ENCODE measurements around the gene CPT1B. TPM values are rescaled to one million over a fixed set of nuclear protein-coding genes. Genes with fewer than 3 reads are reported as not detected.

The CPT1B gene
- total RNA-seq, 4 donors from 2014 or later: 0.51 to 10.4 (median 7.2) TPM; not detected in 1

DNA sequence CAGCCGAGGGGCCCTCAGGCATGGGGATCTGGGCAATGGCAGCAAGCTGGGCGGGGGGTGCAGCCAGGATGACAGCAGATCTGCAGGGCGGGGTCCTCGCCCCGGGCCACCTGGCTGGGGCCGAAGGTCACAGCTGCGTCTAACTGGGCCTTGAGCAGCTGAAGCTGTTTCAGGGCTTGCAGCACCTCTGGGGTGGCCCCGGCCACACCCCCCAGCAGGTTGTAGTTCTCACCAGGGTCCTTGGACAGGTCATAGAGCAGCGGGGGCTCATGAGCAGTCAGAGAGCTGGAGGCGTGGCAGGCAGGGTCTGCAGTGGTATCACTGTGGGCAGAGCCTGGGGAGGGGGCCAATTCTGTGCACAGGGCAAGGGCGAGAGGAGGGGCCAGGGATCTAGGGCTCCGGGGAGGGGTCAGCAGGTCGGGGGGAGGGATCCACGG is 46.9 kb upstream of the CPT1B start:
- no peak overlapping the region for H3K4me3 ChIP-seq
- H3K36me3 ChIP-seq: no peaks in the 10 kb centered on the region
- no peak overlapping the region for H3K27ac ChIP-seq
- no peaks in the 10 kb centered on the region for H3K9me3 ChIP-seq
- H3K4me1 ChIP-seq: peaks cover 3 to 11% of the 10 kb centered on the region in 2 donors
- DNase-seq: no peak
- intact Hi-C loops (cut with DNase I; ENCODE audit: low total_unique reads): no loop called here
- no peaks in the 10 kb centered on the region for H3K27me3 ChIP-seq
- no peak for TF ChIP-seq POLR2A (IDR thresholded peaks at IDR 0.05)
- TF ChIP-seq, protein P1, sequence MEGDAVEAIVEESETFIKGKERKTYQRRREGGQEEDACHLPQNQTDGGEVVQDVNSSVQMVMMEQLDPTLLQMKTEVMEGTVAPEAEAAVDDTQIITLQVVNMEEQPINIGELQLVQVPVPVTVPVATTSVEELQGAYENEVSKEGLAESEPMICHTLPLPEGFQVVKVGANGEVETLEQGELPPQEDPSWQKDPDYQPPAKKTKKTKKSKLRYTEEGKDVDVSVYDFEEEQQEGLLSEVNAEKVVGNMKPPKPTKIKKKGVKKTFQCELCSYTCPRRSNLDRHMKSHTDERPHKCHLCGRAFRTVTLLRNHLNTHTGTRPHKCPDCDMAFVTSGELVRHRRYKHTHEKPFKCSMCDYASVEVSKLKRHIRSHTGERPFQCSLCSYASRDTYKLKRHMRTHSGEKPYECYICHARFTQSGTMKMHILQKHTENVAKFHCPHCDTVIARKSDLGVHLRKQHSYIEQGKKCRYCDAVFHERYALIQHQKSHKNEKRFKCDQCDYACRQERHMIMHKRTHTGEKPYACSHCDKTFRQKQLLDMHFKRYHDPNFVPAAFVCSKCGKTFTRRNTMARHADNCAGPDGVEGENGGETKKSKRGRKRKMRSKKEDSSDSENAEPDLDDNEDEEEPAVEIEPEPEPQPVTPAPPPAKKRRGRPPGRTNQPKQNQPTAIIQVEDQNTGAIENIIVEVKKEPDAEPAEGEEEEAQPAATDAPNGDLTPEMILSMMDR (IDR thresholded peaks at IDR 0.05): no peak

DNA sequence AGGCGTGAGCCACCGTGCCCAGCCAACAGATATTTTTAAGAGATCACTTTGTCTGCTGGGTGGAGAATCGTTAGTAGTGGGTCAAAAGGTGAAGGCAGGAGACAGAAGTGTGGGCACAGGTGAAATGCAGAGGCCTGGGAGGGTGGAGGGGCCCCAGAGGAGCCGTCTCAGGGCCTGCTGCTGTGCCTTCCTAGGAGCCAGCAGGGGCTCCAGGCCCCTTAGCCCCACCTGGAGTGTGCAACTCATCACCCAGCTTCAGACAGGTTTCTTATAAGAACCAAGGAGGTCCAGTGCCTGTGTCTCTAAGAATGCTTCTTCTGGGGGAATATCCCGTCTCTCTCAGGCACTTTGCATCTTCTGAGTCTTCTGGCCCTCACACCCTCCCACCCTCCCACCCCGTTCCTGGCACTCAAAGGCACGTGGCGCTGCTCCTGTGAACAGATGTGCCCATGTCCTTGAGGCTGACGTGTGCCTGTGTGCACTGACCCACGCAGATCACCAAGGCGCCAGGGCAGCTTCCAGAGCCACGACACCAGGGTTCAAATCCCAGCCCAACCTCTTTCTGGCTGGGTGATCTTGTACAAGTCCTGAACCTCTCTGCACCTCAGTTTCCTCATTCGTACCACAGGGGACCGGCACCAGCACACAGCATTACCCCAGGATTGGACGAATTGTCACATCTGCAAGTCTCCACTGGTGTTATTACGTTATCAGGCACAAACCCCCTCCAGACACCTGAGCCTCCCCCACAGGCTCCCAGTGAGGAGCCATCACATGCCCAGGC is 46.3 kb upstream of the CPT1B start:
- TF ChIP-seq POLR2A (IDR thresholded peaks at IDR 0.05): no peak
- Histone ChIP-seq H3K36me3 (no peaks in the 10 kb centered on the region), H3K4me3 (no peak overlapping the region), H3K27me3 (no peaks in the 10 kb centered on the region), H3K4me1 (peaks cover 3 to 11% of the 10 kb centered on the region in 2 donors), H3K9me3 (no peaks in the 10 kb centered on the region), H3K27ac (no peak overlapping the region)
- intact Hi-C loops (cut with DNase I; ENCODE audit: low total_unique reads): no loop called here
- DNase-seq: no peak

DNA sequence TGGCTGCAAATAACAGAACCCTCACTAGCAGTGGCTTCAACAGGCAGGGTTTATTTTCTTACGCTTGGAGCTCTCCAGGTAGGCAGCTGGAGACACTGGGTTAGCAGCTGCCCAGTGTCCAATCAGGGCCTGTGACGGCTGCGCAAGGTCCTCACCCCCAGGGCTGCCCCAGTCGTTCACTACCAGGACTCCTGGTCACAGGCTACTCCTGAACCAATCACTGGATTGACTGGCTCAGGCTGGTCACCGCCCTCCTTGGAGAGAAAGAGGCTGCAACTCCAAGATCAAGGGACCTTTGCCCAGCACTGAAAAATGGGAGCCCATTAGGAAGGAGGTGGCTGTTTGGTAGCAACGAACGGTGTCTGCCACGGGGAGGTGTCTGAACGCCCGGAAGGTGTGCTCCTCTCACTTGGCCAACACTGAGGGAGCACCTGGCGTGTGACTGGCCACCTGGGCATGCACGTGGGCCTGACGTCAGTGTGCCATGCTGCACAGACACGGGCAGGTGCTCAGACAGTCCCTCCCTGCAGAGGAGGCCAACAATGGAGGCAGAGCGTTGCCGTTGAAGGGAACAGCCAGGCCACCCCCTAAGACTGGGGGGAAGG is 44.6 kb upstream of the CPT1B start:
- H3K27ac ChIP-seq: no peak overlapping the region

DNA sequence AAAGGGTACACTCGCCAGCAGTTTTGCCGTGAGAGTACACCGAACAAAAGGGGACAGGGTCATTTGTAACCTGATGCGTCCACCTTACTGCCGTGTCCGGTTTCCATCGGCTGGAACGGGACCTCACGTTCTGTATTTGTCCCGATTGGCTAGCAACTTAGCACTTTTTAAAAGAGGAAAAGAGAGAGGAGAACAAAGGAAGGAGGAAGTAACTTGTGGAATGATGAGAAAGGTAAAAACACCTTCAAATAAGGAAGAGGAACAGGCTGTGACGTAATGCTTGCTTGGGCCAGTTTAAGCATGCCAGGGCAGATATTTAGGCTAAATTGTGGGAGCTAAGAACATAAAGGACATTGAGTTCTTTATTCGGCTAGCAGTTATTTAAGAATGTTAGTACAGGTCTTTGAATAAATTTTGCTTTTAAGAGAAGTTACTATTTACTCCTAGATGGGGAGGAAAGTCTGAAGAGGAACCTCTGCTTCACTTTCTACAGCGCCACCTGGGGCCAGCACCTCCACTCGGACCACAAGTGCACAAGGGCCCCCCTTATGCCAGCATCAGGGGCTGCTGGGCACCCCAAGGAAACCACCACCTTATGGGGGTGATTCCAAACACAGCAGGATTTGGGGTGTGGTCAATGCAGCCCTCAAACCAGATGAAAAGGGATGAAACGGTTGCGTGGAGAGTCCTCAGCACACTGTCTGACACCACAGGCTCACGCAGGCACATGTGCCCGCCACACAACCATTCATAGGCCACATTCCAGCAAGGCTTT is 43.9 kb upstream of the CPT1B start:
- Histone ChIP-seq H3K4me1 (peaks cover 0 to 4% of the 10 kb centered on the region in 2 donors), H3K4me3 (no peak overlapping the region), H3K27me3 (no peaks in the 10 kb centered on the region), H3K9me3 (no peaks in the 10 kb centered on the region), H3K36me3 (no peaks in the 10 kb centered on the region), H3K27ac (no peak overlapping the region)
- intact Hi-C loops (cut with DNase I; ENCODE audit: low total_unique reads): no loop called here
- DNase-seq: no peak
- TF ChIP-seq POLR2A (IDR thresholded peaks at IDR 0.05): no peak
- TF ChIP-seq, protein P1 (IDR thresholded peaks at IDR 0.05): no peak

More for the DNA sequence above, 44.6 kb upstream of the CPT1B start:
- Histone ChIP-seq H3K9me3 (no peaks in the 10 kb centered on the region), H3K36me3 (no peaks in the 10 kb centered on the region), H3K4me3 (no peak overlapping the region), H3K4me1 (peaks cover 0 to 4% of the 10 kb centered on the region in 2 donors), H3K27me3 (no peaks in the 10 kb centered on the region)
- TF ChIP-seq POLR2A (IDR thresholded peaks at IDR 0.05): peak in 1 of 2 donors; percentile 25
- TF ChIP-seq, protein P1 (IDR thresholded peaks at IDR 0.05): no peak
- DNase-seq: no peak
- intact Hi-C loops (cut with DNase I; ENCODE audit: low total_unique reads): no loop called here

DNA sequence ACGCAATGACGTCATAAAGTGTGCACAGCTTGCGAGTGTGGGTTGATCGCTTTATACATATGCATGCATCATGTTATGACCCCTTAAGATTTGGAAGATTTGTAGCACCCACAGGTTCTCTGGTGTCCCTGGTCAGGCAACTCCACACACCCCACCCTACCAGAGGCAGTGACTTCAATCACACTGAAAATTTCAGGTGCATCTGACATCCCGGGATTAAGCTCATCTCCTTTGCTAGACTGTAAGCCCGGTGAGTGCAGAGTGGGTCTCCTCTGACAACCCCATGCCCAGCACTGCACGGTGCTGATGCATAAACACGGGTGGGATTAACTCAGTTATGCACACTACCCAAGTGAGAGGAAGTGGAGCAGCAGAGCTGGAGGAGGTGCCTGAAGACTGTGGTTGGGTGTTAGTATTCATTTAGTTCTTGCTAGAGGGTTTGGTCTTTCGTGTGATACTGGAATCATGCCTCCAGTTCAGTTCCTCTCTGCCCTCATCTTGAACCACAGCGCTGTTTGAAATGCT is 43.2 kb upstream of the CPT1B start:
- intact Hi-C loops (cut with DNase I; ENCODE audit: low total_unique reads): no loop called here
- no peaks in the 10 kb centered on the region for H3K36me3 ChIP-seq
- H3K4me3 ChIP-seq: no peak overlapping the region
- DNase-seq: no peak
- TF ChIP-seq, protein P1 (IDR thresholded peaks at IDR 0.05): no peak
- no peak for TF ChIP-seq POLR2A (IDR thresholded peaks at IDR 0.05)
- H3K4me1 ChIP-seq: peaks cover 0 to 4% of the 10 kb centered on the region in 2 donors
- H3K27me3 ChIP-seq: no peaks in the 10 kb centered on the region
- H3K27ac ChIP-seq: no peak overlapping the region
- H3K9me3 ChIP-seq: no peaks in the 10 kb centered on the region

All from uterus (tissue), 4 donors.